Stimulated activated naive CD8-positive, alpha-beta T cell treated with anti-CD3 and anti-CD28 coated beads, Interleukin-15, Interleukin-2, amounts not matched to agents 100 ng/mL and 50 ng/mL, for 24 hours (primary cell): Measurements from ENCODE around the gene CCDC86.

ENCODE experiments used
- H3K27ac Mint-ChIP-seq: one replicate; pipeline ENCODE4 v1.8.0; 2021; ENCODE audit warnings: mild to moderate bottlenecking, mixed read lengths
- H3K27me3 Mint-ChIP-seq: one replicate; pipeline ENCODE4 v1.8.0; 2021; ENCODE audit warnings: mixed read lengths
- H3K36me3 Mint-ChIP-seq: one replicate; pipeline ENCODE4 v1.8.0; 2021; ENCODE audit warnings: low read depth, mixed read lengths
- H3K4me1 Mint-ChIP-seq: one replicate; pipeline ENCODE4 v1.8.0; 2021; ENCODE audit warnings: low read depth, mixed read lengths
- H3K4me3 Mint-ChIP-seq: one replicate; pipeline ENCODE4 v1.8.0; 2021; ENCODE audit warnings: mild to moderate bottlenecking, mixed read lengths
- H3K9me3 Mint-ChIP-seq: one replicate; pipeline ENCODE4 v1.8.0; 2021; ENCODE audit warnings: mixed read lengths

Gene CCDC86

GRCh38 chr11:60879104-60879503, 37.2 kb downstream of the CCDC86 start:
- Mint-ChIP-seq H3K4me1 (peaks cover 2% of the 10 kb centered on the region), H3K27me3 (no peaks in the 10 kb centered on the region), H3K27ac (no peak overlapping the region), H3K4me3 (no peak overlapping the region), H3K36me3 (peaks cover 42% of the 10 kb centered on the region), H3K9me3 (no peaks in the 10 kb centered on the region)

- Mint-ChIP-seq H3K27ac (no peak overlapping the region), H3K4me3 (no peak overlapping the region), H3K36me3 (peaks cover 46% of the 10 kb centered on the region), H3K27me3 (no peaks in the 10 kb centered on the region), H3K9me3 (no peaks in the 10 kb centered on the region), H3K4me1 (no peaks in the 10 kb centered on the region)
Measured at GRCh38 chr11:60879971-60880588, 38.2 kb downstream of the CCDC86 start.

- Mint-ChIP-seq H3K27me3 (no peaks in the 10 kb centered on the region), H3K4me1 (no peaks in the 10 kb centered on the region), H3K9me3 (no peaks in the 10 kb centered on the region), H3K36me3 (peaks cover 50% of the 10 kb centered on the region), H3K27ac (no peak overlapping the region), H3K4me3 (no peak overlapping the region)
Measured at GRCh38 chr11:60880643-60881282, 38.9 kb downstream of the CCDC86 start.

- H3K4me3 Mint-ChIP-seq: no peak overlapping the region
- peaks cover 61% of the 10 kb centered on the region for H3K36me3 Mint-ChIP-seq
- H3K4me1 Mint-ChIP-seq: no peaks in the 10 kb centered on the region
- no peaks in the 10 kb centered on the region for H3K27me3 Mint-ChIP-seq
- no peak overlapping the region for H3K27ac Mint-ChIP-seq
- no peaks in the 10 kb centered on the region for H3K9me3 Mint-ChIP-seq
Measured at GRCh38 chr11:60887556-60887955, 45.6 kb downstream of the CCDC86 start.

GRCh38 chr11:60889869-60890311, 48.0 kb downstream of the CCDC86 start:
- Mint-ChIP-seq H3K9me3 (no peaks in the 10 kb centered on the region), H3K27me3 (no peaks in the 10 kb centered on the region), H3K4me1 (no peaks in the 10 kb centered on the region), H3K36me3 (peaks cover 60% of the 10 kb centered on the region), H3K27ac (no peak overlapping the region), H3K4me3 (no peak overlapping the region)

GRCh38 chr11:60890696-60891095, 48.8 kb downstream of the CCDC86 start:
- Mint-ChIP-seq H3K27me3 (no peaks in the 10 kb centered on the region), H3K4me3 (no peak overlapping the region), H3K36me3 (peaks cover 61% of the 10 kb centered on the region), H3K4me1 (no peaks in the 10 kb centered on the region), H3K27ac (no peak overlapping the region), H3K9me3 (no peaks in the 10 kb centered on the region)

- Mint-ChIP-seq H3K27me3 (no peaks in the 10 kb centered on the region), H3K27ac (no peak overlapping the region), H3K4me3 (no peak overlapping the region), H3K9me3 (no peaks in the 10 kb centered on the region), H3K36me3 (peaks cover 64% of the 10 kb centered on the region), H3K4me1 (no peaks in the 10 kb centered on the region)
Measured at GRCh38 chr11:60891103-60891741, 49.3 kb downstream of the CCDC86 start.

GRCh38 chr11:60895687-60896086, 53.8 kb downstream of the CCDC86 start:
- Mint-ChIP-seq H3K9me3 (no peaks in the 10 kb centered on the region), H3K36me3 (peaks cover 82% of the 10 kb centered on the region), H3K27ac (no peak overlapping the region), H3K27me3 (no peaks in the 10 kb centered on the region), H3K4me3 (no peak overlapping the region), H3K4me1 (no peaks in the 10 kb centered on the region)

- Mint-ChIP-seq H3K4me3 (no peak overlapping the region), H3K4me1 (no peaks in the 10 kb centered on the region), H3K27ac (no peak overlapping the region), H3K27me3 (no peaks in the 10 kb centered on the region), H3K36me3 (peaks cover 88% of the 10 kb centered on the region), H3K9me3 (no peaks in the 10 kb centered on the region)
Measured at GRCh38 chr11:60897496-60897895, 55.6 kb downstream of the CCDC86 start.

GRCh38 chr11:60899046-60899936, 57.4 kb downstream of the CCDC86 start:
- no peaks in the 10 kb centered on the region for H3K9me3 Mint-ChIP-seq
- H3K27me3 Mint-ChIP-seq: no peaks in the 10 kb centered on the region
- peak overlapping the region; percentile 31 for H3K27ac Mint-ChIP-seq
- no peak overlapping the region for H3K4me3 Mint-ChIP-seq
- peaks cover 9% of the 10 kb centered on the region for H3K4me1 Mint-ChIP-seq
- H3K36me3 Mint-ChIP-seq: peaks cover 94% of the 10 kb centered on the region

GRCh38 chr11:60899977-60900376, 58.1 kb downstream of the CCDC86 start:
- Mint-ChIP-seq H3K4me3 (no peak overlapping the region), H3K27me3 (no peaks in the 10 kb centered on the region), H3K4me1 (peaks cover 16% of the 10 kb centered on the region), H3K9me3 (no peaks in the 10 kb centered on the region), H3K36me3 (peaks cover 93% of the 10 kb centered on the region), H3K27ac (no peak overlapping the region)
